Testis (tissue), 2 donors: ENCODE measurements around the gene NUDC.

ENCODE experiments used
- CTCF ChIP-seq, 3 experiments: fragments of 450-650 bp in 2 of 3; fragments of 200-600 bp in 1 of 3; sonication (generic) in 1 of 3; IDR thresholded peaks; one replicate each; pipeline ENCODE4 v1.5.1; 2016 to 2019; ENCODE audit warnings: antibody characterized with exemption in 3 of 3, mild to moderate bottlenecking in 2 of 3, moderate library complexity in 1 of 3
- POLR2A ChIP-seq: fragments of 450-650 bp; IDR thresholded peaks from one replicate; pipeline ENCODE4 v1.6.1; 2017; ENCODE audit warnings: antibody characterized with exemption, mild to moderate bottlenecking, moderate library complexity

GRCh38 chr1:26983863-26984262 lies 62.3 kb downstream of the NUDC start:
- TF ChIP-seq CTCF (IDR thresholded peaks at IDR 0.05) (no peak), POLR2A (no peak)
